Activated CD8-positive, alpha-beta memory T cell treated with anti-CD3 and anti-CD28 coated beads for 48 hours (primary cell): Measurements from ENCODE around the gene OR6C70.

Experiments used
- DNase-seq, 3 experiments: peaks; one replicate each; pipeline ENCODE4 v3.0.0-alpha.2; 2020; ENCODE audit warnings: low read depth in 2 of 3, low spot score in 2 of 3

The OR6C70 gene

GRCh38 chr12:55420307-55420962, 49.5 kb downstream of the OR6C70 start:
- DNase-seq = no peak
